GM18867 (cell line): ENCODE results near the gene TBXAS1.

Experiments used
- ATAC-seq: cut with Tn5 transposase; IDR thresholded peaks from one replicate; pipeline ENCODE4 v1.9.1; 2021; ENCODE audit warnings: mild to moderate bottlenecking, moderate library complexity; ENCODE audit not compliant: unreplicated experiment

TBXAS1 gene

DNA sequence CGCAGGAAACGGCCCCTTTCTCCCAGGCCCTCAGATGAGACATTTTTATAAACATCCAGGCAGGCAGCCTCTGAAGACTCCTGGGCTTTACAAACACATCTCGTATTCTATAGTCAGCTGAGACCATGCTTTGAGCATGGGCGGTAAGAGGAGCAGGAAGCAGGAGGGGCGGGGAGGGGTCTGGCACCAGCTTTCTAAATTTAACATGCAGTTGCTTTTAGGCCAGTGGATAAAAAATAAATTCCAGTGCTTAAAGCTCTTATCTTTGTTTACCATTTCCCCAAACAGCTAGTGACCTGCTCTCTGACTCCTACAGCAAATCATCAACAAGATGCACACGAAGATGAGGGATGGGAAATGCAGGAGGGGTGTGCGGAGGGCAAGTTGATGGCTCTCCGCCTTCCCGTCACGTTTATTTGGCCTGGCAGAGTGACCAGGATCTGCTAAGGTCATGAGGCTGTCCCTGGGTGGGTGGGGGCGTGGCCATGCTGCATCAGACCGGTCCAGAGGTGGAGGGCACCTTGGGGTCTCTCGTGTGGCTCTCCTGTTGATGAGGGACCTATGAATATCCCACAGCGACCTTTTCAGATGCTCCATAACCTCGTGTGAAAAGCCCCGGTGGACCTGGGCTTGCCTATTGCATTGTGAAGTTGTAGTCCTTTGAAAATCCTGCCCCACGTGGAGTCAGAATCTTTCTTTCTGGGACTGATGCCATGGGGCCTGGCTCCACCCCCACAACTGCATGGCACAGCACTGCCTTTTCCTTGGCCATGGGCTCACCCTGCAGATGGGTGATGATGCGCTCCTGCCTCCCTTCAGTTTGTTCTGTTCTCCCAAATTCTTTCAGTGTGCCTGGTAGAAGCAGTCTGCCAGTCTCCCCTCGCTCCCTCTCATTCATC lies 166.2 kb downstream of the TBXAS1 start:
- no peak for ATAC-seq

DNA sequence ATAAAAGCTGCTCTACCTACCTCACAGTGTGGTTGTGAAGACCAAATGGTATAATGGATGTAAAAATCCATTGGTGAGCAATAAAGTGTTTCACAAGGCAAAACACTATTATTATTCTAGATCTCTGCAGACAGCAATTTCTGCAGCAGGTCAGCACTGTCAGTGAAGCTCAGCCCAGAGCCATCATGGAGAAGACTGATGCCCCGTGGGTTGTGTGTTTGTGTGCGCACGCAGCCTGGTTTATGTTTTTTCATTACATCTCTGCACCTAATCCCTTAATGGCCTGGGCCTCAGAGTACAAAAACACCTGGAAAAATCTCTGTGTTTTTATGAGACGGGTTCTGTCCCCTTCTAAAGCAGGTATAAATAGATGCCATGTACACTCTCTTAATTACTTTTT lies 169.5 kb downstream of the TBXAS1 start:
- no peak for ATAC-seq

DNA sequence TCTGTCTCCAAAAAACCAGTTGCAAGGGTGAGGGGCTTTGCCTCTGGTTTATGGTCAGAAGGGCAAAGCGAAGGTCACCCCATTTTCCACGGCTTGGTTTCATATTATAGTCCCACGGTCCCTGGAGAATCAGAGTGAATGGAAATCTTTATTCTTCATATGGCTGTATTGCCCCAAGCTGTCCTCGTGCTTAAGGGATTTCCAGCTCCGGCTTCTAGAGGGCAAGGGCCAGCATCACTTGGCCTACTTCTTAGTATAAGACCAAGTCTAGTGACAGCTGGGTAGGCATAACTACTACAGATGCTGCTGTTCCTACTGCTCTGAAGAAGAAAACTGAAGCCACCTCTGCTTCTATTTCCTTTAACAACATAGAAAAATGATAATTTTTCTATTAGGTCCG lies 170.5 kb downstream of the TBXAS1 start:
- ATAC-seq: no peak

DNA sequence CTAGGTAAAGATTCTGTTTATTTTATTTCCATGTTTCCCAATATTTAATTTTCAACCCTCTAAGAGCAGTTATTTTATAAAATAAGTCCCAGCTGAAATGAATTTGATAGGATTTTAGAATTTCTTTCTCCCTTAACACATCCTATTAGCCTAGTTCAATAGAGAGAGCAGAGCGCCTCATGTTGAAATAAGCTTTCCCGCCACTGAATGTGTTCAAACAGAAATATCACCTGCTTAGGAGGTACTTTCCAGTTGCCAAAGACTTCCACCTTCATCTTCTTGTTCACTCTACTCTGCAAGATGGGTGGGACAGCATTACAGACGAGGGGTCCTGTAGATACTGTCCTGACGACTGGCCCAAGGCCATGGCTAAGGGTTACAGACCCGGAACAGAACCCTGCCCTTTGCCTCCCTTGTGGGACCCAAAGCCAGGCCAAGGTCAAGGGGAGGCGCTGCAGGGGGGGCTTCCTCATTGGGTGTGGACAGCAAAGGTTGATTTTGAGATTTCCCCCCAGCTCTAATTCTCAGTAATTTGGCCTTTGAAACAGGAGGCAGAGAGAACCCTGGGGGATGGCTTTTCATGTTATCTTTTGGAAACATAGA lies 171.7 kb downstream of the TBXAS1 start:
- no peak for ATAC-seq

DNA sequence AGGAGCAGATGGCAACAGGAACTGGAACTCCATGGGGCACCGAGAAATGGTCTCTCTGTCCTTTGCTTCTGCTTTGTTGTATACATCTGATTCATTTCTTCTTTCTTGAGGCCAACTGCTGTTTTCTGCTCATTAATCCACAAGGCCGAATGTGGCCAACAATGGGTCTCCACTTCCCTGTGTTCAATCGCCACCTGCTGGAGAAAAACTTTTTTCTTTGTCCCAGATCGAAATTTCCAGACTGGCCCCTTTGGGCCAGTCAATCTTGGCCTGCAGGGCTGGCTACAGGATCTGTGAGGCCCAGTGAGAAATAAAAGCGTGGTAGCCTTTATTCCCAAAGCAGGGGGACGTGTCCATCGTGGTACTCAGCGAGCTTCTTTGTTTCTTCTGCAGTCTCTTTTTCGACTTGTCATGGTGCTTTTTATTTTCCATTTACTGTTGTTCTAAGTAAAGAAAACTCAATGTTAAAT lies 174.9 kb downstream of the TBXAS1 start:
- ATAC-seq: no peak

DNA sequence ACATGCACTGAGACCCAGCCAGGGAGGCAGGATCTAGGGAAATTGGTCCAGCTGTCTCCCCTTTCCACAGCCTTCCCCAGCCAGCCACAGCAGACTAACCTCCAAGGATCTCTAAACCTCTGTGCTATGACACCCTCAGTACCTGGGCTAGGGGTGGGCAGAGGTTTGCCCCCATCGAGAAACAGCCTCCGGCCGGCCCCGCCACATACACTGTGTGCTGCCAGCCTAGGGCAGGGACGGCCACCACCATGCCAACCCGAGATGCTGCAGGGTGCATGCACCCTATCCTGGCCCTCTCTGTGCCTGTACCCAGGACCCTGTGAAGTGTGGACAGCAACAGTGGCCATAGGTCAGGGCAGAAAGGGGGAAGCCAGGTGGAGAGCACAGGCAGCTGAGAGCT lies 175.6 kb downstream of the TBXAS1 start:
- ATAC-seq: no peak

DNA sequence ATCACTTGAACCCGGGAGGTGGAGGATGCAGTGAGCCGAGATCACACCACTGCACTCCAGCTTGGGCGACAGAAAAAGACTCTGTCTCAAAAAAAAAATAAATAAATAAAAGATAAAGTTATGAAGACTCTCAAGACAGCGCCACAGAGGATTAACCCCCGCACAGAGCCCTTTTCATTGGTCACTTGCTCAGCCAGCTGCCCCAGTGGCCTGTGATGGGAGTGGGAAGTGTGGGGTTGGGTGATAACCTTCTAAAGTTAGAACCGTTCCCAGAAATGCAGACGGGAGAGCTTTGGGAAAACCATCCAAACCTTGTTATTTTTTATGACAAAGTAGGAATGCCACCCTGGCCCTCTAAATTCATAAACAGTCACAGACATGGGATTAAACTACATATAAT lies 176.3 kb downstream of the TBXAS1 start:
- ATAC-seq: no peak

DNA sequence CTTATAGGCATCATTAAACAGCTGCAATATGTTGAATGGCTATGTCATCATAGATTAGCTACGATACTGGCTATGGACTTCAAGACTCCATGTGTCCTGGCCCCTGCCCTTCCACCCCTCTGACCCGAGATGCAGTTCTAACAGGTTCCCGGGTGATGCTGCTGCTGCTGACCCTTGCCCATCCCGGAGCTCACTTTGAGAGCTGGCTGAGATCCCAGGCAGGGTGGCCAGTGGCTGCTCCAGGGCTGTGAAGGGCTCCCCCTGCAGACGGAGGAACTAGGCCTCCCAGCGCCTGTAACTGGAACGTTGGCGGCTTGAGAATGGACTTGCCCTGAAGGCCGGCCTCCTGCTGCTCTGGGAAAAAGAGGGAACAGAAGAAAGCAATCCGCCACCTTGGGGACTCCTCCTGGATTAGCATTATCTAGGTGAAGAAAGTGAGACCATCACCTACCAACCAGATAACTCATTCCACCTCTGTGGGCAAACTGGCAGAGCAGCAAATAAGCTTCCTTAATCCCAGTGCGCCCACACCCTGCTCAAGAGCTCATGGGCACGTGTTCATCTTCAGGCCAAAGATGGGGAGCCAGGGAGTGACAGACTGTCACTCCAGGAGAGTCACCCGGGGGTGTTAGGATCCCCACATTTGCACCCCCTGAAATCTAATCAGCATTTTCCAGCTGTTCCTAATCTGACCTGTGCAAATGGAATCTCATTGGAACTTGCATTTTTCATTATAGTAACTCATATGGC lies 176.9 kb downstream of the TBXAS1 start:
- no peak for ATAC-seq

DNA sequence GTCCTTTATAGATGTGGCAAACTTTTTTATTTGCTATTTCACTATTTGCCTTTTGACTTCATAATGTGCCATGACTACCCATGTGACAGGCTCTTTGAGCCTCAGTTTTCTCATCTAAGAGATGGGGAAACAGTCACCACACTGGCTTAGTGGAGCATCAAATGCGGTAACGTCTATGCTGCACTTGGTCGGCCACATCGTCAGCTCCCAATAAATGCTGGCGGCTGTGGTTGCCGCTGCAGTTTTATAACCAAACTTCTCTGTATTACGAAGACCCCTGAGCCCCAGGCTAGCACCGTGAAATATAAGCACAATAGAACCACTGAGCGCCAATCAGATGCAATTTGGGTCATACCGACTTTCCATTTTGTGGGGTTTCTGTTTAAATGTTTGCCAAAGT lies 177.5 kb downstream of the TBXAS1 start:
- no peak for ATAC-seq

DNA sequence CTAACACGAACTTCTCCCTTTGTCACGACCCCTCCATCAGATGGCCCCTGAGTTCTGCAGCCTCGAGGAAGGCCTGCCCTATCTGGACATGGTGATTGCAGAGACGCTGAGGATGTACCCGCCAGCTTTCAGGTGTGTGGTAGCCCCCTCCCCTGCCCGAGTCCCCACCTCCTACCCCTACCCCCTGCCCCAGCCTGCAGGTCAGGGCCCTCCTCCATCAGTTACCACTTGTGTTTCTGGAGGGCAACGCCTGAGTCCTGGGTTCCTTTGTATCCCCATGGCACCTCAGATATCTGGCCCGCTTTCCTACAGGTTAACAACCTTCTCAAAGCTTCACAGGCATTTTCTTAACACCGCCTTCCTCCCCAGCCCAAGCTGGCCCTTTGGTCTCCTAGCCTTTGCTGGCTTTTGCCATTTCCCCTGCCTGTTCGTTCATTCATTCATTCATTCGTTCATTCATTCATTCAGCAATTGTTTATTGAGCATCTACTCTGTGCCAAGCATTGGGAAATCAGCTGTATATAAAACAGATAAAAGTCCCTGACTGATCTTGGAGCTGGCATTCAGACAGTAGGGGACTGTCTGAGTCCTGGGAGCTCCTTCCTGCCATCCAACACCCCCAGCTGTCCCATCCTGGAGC lies 178.1 kb downstream of the TBXAS1 start:
- ATAC-seq: no peak

DNA sequence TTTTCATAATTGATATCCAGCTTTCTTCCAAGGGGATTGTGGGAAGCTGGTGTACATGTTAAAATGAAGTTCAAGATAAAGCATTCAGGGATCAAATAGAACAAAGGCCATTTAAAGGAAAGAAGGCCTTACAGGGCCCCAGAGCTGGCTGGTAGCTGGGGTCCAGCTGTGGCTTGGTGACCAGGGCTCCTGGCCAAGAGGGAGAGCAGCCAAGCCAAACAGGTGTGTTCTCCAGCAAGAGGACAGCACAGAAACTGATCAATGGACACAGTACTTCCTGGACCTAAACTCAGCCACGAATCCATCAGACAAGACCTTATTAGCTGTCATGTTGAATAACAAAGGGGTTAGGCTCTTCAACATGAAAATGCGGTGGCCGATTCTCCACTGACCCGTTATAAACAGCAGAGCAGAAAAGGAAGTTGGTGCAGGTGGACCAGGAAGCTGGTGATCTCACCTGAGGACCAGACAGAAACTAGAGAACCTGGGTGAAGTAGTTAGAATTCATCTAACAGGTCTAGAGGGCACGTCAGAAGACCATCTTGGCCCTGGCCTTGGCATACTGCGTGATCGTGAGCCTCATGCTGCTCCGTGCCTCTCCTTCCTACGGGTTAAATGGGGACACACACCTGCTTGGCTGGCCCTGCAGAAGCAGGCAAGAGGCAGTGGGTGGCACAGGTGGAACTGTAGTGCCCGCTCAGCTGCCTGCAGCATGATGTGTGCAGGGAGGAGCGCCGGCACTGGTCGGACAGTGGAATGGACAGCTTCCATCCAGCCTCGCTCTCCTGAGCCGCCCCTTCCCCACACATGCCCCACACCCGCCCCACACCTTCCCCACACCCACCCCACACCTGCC lies 179.9 kb downstream of the TBXAS1 start:
- ATAC-seq: no peak

DNA sequence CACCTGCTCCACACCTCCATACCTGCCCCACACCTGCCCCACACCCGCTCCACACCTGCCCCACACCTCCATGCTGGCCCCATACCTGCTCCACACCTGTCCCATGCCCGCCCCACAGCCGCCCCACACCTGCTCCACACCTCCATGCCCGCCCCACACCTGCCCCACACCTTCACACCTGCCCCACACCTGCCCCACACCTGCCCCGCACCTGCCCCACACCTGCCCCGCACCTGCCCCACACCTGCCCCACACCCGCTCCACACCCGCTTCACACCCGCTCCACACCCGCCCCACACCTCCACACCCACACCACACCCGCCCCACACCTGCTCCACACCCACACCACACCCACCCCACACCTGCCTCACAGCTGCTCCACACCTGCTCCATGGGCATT lies 180.7 kb downstream of the TBXAS1 start:
- ATAC-seq: no peak

DNA sequence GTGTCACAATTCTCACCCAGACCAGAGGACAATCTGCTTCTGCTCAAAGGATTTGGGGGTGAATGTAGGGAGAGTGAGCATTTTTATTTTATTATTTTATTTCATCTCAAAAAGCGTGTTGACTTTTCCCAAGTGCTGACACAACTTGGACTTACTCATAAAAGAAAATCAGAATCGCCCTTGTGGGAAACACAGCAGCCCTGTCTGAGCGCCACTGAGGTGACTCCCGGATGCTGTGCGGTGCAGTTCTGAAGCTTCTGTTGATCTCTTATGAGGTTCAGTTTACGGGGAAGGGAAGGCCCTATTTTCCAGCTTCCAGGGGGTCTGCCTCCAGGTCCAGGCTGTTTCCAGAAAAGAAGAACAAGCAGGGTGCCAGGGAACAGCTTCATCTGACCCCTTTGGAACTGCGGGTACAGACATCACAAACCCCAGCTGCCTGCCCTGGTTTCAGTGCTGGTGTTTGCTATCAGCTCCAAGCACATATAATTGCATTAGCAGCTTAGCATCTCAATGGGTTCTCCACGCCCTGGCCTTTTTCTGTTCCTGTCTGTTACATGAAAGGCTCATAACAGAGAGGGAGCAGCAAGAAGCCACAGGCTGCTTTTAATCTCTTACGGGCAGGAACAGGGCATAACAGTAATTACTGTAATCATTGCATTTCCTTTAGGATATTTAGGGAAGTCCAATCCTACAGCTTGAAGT lies 181.3 kb downstream of the TBXAS1 start:
- no peak for ATAC-seq

DNA sequence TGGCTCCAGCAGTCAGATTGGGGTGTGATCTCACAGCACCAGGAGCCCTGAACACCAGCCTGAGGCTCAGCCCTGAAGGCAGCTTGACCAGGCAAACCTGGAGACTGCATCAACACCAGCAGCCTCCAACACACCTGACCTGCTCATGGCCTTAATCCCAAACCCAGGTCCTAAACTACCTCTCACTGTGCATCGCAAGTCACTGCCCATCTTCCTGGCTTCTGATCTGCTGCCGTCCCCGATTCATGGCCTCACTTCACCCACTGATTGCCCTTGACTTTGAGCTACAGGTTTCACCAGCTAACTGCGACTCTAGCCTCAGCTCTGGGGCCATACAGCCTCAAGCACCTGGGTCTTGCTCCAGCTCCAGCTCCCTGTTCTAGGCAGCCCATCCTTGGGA lies 184.6 kb downstream of the TBXAS1 start:
- ATAC-seq: no peak

DNA sequence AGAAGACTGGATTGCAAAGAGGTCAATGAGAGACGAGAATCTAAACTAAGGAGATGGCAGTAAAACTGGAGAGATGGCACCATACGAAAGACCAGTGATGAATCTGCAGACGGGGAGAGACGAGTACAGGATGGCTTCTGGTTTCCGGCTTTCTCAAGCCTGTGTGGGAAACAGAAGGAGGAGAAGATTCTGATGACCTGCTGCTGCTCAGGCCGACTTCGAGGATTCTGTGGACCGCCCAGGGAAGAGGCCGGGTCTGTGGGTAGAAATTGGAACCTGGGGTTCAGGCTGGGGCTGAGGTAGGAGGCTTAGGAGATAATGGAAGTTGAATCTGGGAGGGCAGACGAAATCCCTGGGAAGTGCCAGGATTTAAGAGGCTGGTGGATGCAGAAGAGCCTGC lies 185.1 kb downstream of the TBXAS1 start:
- ATAC-seq: no peak

DNA sequence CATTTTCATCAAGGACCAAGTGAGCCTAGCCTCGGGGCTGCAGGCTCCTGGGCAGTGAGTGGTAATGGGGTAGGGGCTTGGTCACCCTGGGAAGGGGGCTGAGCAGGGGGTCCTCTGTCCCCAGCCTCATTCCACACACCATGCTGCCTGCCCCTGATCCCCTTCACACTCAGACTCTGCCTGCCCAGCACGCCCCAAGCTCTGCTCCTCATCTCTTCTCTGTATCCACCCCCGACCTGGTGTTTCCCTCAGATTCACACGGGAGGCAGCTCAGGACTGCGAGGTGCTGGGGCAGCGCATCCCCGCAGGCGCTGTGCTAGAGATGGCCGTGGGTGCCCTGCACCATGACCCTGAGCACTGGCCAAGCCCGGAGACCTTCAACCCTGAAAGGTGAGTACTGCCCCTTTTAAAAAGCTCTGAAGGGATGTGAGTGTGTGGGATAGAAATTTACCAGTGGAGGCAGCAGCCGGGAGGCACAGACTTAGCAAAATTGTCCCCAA lies 186.5 kb downstream of the TBXAS1 start:
- ATAC-seq: no peak

DNA sequence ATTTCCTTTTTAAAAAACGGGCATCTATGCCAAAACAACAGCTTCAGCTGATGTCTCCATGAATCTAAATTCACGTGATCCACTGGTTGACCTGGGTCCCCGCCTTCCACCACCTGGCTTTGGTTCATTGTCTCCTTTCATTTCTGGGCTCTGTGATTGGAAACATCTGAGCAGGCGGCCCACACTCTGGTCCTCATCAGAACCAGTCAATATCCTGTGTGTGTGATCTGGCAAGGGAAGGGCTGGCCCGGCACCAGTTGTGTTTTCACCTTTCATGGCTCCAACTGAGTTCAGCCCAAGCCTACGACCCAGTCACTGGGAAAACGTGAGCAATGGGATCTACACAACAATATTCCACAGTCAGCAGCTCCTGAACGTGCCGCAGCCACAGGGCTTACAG lies 187.5 kb downstream of the TBXAS1 start:
- no peak for ATAC-seq

DNA sequence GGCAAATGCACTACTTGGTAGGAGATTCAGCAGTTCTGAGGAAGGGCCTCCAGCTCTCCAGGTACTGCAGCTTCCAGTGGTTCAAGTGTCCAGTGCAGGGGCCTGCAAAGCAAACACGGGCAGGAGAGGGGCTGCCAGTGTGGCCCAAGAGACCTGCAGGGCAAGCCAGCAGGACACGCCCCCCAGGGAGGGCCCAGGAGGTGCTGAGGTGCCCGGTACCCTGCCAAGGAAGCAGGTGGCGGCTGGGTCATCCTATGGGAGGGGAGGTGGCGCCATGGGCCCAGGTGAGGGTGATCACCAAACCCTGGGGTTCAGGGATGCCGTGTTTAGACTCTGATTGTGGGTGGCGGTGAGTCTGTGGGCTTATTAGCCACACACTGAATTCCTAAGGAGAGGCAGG lies 188.0 kb downstream of the TBXAS1 start:
- ATAC-seq: no peak

DNA sequence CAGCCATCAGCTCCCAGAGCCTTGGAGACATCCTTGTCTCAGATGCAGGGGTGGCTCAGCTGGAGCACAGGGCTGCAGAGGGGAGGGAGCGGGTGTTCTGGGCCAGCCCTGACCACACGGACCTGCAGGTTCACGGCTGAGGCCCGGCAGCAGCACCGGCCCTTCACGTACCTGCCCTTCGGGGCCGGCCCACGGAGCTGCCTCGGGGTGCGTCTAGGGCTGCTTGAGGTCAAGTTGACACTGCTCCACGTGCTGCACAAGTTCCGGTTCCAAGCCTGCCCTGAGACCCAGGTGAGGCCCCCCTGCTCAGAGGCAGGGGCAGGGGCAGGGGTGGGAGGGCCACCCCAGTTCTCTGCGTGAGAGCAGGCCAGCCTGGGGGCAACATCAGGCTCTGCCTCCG lies 188.5 kb downstream of the TBXAS1 start:
- ATAC-seq: no peak
